H1 (cell line): Measurements from ENCODE around the gene DAG1. TPM values are rescaled to one million over a fixed set of nuclear protein-coding genes. Genes with fewer than 3 reads are reported as not detected.

Experiments
- HDAC6 ChIP-seq: IDR thresholded peaks from one replicate; pipeline ENCODE4 v1.7.1; 2012; ENCODE audit warnings: low read depth, mild to moderate bottlenecking, inconsistent platforms, low read length, moderate library complexity
- SIN3A ChIP-seq, 2 experiments: IDR thresholded peaks in 1 of 2; conservative IDR thresholded peaks in 1 of 2; 2 replicates each; pipeline ENCODE4 v1.6.1; 2011 to 2012; ENCODE audit warnings: low read length in 2 of 2, improper control_type of control experiment in 1 of 2, low read depth in 1 of 2, mild to moderate bottlenecking in 1 of 2
- SIRT6 ChIP-seq: IDR thresholded peaks from one replicate; pipeline ENCODE4 v1.7.1; 2012; ENCODE audit warnings: low read length, inconsistent platforms
- polyA plus RNA-seq, 7 experiments: library from polyadenylated mRNA; depleted of rRNA in 3 of 7; stranded (reverse) in 5 of 7; unstranded in 2 of 7; fragments of >200 nt in 5 of 7; fragments of 200-250 nt in 2 of 7; gene quantifications; 1 replicate in 5 of 7; 2 replicates in 1 of 7; 4 replicates in 1 of 7; pipeline versions ENCODE4 v1.2.1 to v1.2.3, GENCODE V29; 2011 to 2013; ENCODE audit warnings: missing spikeins in 2 of 7, mixed read lengths in 2 of 7
- total RNA-seq: library from RNA; stranded (reverse); fragmentation: NEBNext Ultra II Directional; extraction: Animal tissue kit (Norgen Biotek cat#: 25700); gene quantifications from 2 replicates; pipeline ENCODE4 v1.2.1, GENCODE V29; 2021

The DAG1 gene
- total and polyA plus RNA-seq, 2 of the 8 experiments (the other 6 are each of a cell fraction or from before 2014, with no cell fraction given), result 97.5 to 138 TPM

DNA sequence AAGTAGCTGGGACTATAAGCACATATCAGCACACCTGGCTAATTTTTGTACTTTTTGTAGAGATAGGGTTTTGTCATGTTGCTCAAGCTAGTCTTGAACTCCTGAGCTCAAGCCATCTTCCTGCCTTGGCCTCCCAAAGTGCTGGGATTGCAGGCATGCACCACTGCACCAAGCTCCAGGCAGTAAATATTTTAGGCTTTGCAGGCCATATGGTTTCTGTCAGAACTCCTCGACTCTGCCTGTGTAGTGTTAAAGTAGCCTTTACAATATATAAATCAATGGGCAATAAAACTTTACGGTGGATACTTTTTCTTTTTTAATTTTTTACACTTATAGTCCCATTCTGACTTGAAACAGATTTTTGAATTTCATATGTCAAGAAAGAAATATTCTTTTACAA, 41.6 kb downstream of the DAG1 start (continued):
- TF ChIP-seq SIN3A (conservative IDR thresholded peaks at IDR 0.05 in 1 of 2, IDR thresholded peaks at IDR 0.05 in 1 of 2; ENCODE audit: low read depth in 1 of 2, low read length in 2 of 2), result no peak
- TF ChIP-seq SIRT6, result no peak
- TF ChIP-seq HDAC6, result no peak
